Peyer's patch (tissue), 4 donors: Measurements from ENCODE around the gene ZNF487. TPM values are rescaled to one million over a fixed set of nuclear protein-coding genes. Genes with fewer than 3 reads are reported as not detected.
A peak's percentile ranks its signal among the peaks of the same experiment; 100 is the strongest.
"Not testable (repeated sequence)": the region's sequence is repeated elsewhere in the genome, so short reads cannot be mapped to it uniquely, and the experiment has no call there.

ENCODE experiments used
- DNase-seq, 3 donors: peaks; one replicate each; pipeline ENCODE4 v3.0.0-alpha.2; 2017 to 2019
- H3K27ac ChIP-seq, 4 donors: fragments of 200-600 bp; sonication (generic); one replicate each; pipeline ENCODE4 v1.5.1; 2016 to 2019
- H3K27me3 ChIP-seq, 2 donors: fragments of 200-600 bp; sonication (generic); one replicate each; pipeline ENCODE4 v1.5.1; 2019
- H3K36me3 ChIP-seq, 3 donors: fragments of 200-600 bp; sonication (generic); one replicate each; pipeline ENCODE4 v1.5.1; 2016 to 2019
- H3K4me1 ChIP-seq, 4 donors: fragments of 200-600 bp; sonication (generic); one replicate each; pipeline ENCODE4 v1.5.1; 2016 to 2019
- H3K4me3 ChIP-seq, 4 donors: fragments of 200-600 bp; sonication (generic); 1 replicate in 3 of 4; 2 replicates in 1 of 4; pipeline ENCODE4 v1.5.1; 2016 to 2019; ENCODE audit warnings: mild to moderate bottlenecking in 1 of 4
- H3K9me3 ChIP-seq, 4 donors: fragments of 200-600 bp; sonication (generic); one replicate each; pipeline ENCODE4 v1.5.1; 2016 to 2019; ENCODE audit warnings: mild to moderate bottlenecking in 1 of 4
- POLR2A ChIP-seq, 2 donors: fragments of 450-650 bp; IDR thresholded peaks; one replicate each; pipeline ENCODE4 v1.5.1; 2017; ENCODE audit warnings: antibody characterized with exemption in 2 of 2, mild to moderate bottlenecking in 2 of 2, moderate library complexity in 2 of 2
- total RNA-seq, 4 donors: library from RNA; depleted of rRNA; stranded (reverse); fragments of >200 nt; gene quantifications; one replicate each; pipeline ENCODE4 v1.1.0, GENCODE V29; 2016
- TF ChIP-seq, protein P1 (sequence below), 6 experiments: fragments of 450-650 bp in 4 of 6; fragments of 200-600 bp in 2 of 6; sonication (generic) in 1 of 6; IDR thresholded peaks; one replicate each; pipeline ENCODE4 v1.5.1; 2017 to 2019; ENCODE audit warnings: antibody characterized with exemption in 6 of 6, mild to moderate bottlenecking in 3 of 6, moderate library complexity in 1 of 6

ZNF487 gene
- total RNA-seq, 4 donors from 2014 or later: 21.5 to 51.7 (median 26.9) TPM

- Histone ChIP-seq H3K4me3 (no peak overlapping the region), H3K36me3 (peaks cover 0 to 78% (median 0%) of the 10 kb centered on the region in 3 donors), H3K4me1 (peaks cover 0 to 33% (median 8%) of the 10 kb centered on the region in 4 donors), H3K9me3 (no peaks in the 10 kb centered on the region), H3K27ac (no peak overlapping the region), H3K27me3 (no peaks in the 10 kb centered on the region)
- DNase-seq: no peak
- TF ChIP-seq, protein P1, sequence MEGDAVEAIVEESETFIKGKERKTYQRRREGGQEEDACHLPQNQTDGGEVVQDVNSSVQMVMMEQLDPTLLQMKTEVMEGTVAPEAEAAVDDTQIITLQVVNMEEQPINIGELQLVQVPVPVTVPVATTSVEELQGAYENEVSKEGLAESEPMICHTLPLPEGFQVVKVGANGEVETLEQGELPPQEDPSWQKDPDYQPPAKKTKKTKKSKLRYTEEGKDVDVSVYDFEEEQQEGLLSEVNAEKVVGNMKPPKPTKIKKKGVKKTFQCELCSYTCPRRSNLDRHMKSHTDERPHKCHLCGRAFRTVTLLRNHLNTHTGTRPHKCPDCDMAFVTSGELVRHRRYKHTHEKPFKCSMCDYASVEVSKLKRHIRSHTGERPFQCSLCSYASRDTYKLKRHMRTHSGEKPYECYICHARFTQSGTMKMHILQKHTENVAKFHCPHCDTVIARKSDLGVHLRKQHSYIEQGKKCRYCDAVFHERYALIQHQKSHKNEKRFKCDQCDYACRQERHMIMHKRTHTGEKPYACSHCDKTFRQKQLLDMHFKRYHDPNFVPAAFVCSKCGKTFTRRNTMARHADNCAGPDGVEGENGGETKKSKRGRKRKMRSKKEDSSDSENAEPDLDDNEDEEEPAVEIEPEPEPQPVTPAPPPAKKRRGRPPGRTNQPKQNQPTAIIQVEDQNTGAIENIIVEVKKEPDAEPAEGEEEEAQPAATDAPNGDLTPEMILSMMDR (IDR thresholded peaks at IDR 0.05): no peak
- no peak for TF ChIP-seq POLR2A (IDR thresholded peaks at IDR 0.05)
These were observed 45.4 kb upstream of the ZNF487 start for GRCh38 chr10:43391496-43391895.

- Histone ChIP-seq H3K27me3 (no peaks in the 10 kb centered on the region), H3K4me1 (peaks cover 0 to 36% (median 8%) of the 10 kb centered on the region in 4 donors), H3K4me3 (no peak overlapping the region), H3K36me3 (peaks cover 0 to 65% (median 0%) of the 10 kb centered on the region in 3 donors), H3K9me3 (no peaks in the 10 kb centered on the region), H3K27ac (no peak overlapping the region)
- DNase-seq: no peak
- TF ChIP-seq POLR2A (IDR thresholded peaks at IDR 0.05): no peak
- TF ChIP-seq, protein P1 (IDR thresholded peaks at IDR 0.05): no peak
These were observed 44.2 kb upstream of the ZNF487 start for GRCh38 chr10:43392748-43393147.

DNA sequence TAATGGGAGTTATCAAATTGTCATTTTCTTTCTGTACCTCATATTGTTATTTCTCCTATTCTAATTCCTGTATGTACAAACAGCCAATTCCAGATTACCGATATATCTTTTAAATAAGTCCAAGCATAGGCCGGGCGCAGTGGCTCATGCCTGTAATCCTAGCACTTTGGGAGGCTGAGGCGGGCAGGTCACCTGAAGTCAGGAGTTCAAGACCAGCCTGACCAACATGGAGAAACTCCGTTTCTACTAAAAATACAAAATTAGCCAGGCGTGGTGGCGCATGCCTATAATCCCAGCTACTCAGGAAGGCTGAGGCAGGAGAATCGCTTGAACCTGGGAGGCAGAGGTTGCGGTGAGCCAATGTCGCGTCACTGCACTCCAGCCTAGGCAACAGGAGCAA is 43.7 kb upstream of the ZNF487 start:
- DNase-seq: peak in 1 of 3 donors; percentile 5
- Histone ChIP-seq H3K36me3 (peaks cover 0 to 61% (median 0%) of the 10 kb centered on the region in 3 donors), H3K4me1 (peaks cover 0 to 41% (median 10%) of the 10 kb centered on the region in 4 donors)
- H3K27me3 ChIP-seq, H3K27ac ChIP-seq, H3K4me3 ChIP-seq, H3K9me3 ChIP-seq: not testable (repeated sequence)

DNA sequence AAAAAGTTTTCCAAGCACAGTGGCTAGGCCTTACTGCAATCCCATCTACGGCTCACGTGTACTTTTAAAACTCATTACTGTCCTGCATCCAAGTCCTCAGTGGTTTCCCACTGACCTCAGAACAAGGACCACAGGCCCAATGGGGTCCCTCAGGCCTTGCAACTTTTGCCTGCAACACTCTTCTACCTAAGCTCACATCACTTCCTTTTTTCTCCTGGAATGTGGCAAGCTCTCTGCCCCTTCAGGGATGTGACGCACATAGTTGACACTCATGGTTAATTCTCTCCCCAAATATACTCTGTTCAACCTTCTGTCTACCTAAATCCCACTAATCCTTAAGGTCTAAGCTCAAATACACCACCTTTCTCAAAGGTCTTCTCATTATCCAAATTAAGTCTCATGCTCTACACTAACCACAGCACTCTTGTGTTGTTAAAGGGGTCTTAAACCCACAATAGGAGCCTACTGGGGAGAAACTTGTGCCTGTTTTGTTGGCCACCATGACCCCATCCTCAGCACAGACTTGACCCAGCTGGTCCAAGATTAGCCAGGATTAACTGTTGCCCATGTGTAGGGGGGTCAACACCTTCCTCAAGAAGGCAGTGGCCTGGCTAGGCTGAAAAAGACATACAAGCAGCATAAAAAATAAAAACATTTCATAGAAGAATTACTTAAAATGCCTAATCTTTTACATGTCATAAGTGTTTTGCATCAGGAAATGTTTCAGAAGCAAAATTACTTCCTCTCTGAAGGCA is 43.1 kb upstream of the ZNF487 start:
- H3K27me3 ChIP-seq: no peaks in the 10 kb centered on the region
- no peak for TF ChIP-seq POLR2A (IDR thresholded peaks at IDR 0.05)
- TF ChIP-seq, protein P1 (IDR thresholded peaks at IDR 0.05): no peak
- peak in 1 of 3 donors; percentile 5 for DNase-seq
- H3K27ac ChIP-seq: no peak overlapping the region
- H3K4me1 ChIP-seq: peaks cover 0 to 47% (median 13%) of the 10 kb centered on the region in 4 donors
- H3K9me3 ChIP-seq: no peaks in the 10 kb centered on the region
- no peak overlapping the region for H3K4me3 ChIP-seq
- H3K36me3 ChIP-seq: peaks cover 0 to 55% (median 0%) of the 10 kb centered on the region in 3 donors

GRCh38 chr10:43394868-43395267 is 42.0 kb upstream of the ZNF487 start:
- peak overlapping the region in 3 of 4 donors; percentile 26 to 100 (median 100) for H3K27ac ChIP-seq
- peak overlapping the region in 2 of 4 donors; percentile 87 to 92 for H3K4me3 ChIP-seq
- H3K36me3 ChIP-seq: peaks cover 0 to 45% (median 0%) of the 10 kb centered on the region in 3 donors
- H3K9me3 ChIP-seq: no peaks in the 10 kb centered on the region
- peaks cover 0 to 57% (median 19%) of the 10 kb centered on the region in 4 donors for H3K4me1 ChIP-seq
- no peaks in the 10 kb centered on the region for H3K27me3 ChIP-seq
- no peak for DNase-seq
- TF ChIP-seq POLR2A (IDR thresholded peaks at IDR 0.05): no peak
- TF ChIP-seq, protein P1 (IDR thresholded peaks at IDR 0.05): no peak

DNA sequence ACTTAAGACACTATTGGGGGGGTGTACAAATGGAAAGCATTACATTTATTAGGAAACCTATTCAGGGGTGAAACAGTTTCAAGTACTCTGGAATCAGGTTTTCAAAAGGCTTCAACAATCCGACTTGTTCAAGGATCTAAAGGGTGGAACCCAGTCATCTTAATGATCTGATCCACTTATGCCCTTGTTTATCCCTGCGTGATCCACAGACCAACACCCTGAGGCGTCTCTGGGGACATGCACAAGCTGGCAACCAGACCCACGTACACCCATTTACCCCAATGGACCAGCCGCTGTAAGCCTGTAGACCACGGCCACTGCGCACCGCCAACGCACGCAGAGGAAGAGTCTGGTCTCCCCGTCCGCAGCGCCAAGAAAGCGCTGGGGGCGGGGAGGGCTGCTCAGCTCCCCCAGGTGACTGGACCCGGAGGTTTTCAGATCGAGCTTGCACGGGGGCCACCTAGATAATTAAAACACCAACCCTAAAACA is 41.3 kb upstream of the ZNF487 start:
- no peaks in the 10 kb centered on the region for H3K9me3 ChIP-seq
- peak overlapping the region; percentile 98 to 100 (median 100) for H3K27ac ChIP-seq
- TF ChIP-seq, protein P1 (IDR thresholded peaks at IDR 0.05): no peak
- no peak for TF ChIP-seq POLR2A (IDR thresholded peaks at IDR 0.05)
- peaks cover 0 to 61% (median 21%) of the 10 kb centered on the region in 4 donors for H3K4me1 ChIP-seq
- H3K4me3 ChIP-seq: peak overlapping the region; percentile 87 to 93 (median 92)
- peaks cover 0 to 38% (median 0%) of the 10 kb centered on the region in 3 donors for H3K36me3 ChIP-seq
- no peaks in the 10 kb centered on the region for H3K27me3 ChIP-seq
- peak; percentile 41 to 74 (median 67) for DNase-seq
